Measurements from ENCODE around the gene COL26A1. TPM values are rescaled to one million over a fixed set of nuclear protein-coding genes. Genes with fewer than 3 reads are reported as not detected.

COL26A1 gene
- 1 to 10 TPM in 1 of 6 donors, under 1 TPM in 3, not detected in 2; 0.20 to 1.0 (median 0.30) TPM for total RNA-seq

DNA sequence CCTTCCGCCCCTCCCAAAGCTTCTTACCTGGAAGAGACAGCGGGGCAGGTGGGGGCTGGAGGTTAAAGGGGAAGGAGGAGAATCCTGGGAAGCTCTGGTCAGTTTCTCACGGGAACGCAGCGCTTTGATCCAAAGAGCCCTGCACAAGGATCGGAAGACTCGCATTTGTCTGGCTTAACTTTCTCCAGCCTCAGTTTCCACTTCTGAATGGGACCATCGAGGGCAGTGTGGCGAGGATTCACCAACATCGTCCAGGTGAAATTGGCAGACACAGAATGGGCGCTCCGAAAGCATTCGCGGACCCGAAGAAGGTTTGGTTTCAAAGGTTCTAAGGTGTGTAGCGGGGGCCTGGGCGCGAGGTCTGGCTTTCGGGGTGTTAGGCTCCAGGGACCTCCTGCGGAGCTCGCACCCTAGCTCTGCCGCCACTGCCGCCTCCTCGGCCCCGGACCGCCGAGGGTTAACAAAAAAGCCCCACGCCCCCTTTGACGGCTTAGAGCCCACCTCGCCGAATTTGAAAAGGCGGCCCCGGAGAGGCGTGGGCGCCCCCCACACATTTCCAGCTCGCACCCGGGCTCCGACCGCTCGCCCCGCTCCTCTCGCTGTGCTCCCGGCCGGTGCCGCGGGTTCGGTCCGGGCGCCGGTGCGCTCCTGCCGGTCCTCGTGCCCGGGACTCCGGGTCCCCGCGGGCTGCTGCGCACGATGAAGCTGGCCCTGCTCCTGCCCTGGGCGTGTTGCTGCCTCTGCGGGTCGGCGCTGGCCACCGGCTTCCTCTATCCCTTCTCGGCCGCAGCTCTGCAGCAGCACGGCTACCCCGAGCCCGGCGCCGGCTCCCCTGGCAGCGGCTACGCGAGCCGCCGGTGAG lies at the start of gene COL26A1:
Gene COL26A1, plus strand, starts transcription at position 542 of the 862 bp plus-strand sequence. Its CDS starts 158 bp downstream, at position 700.
- TF ChIP-seq CTCF (IDR thresholded peaks at IDR 0.05) = no peak
- TF ChIP-seq EP300 (IDR thresholded peaks at IDR 0.05) = no peak
- no peak for TF ChIP-seq POLR2AphosphoS5 (IDR thresholded peaks at IDR 0.05)
- TF ChIP-seq POLR2A (IDR thresholded peaks at IDR 0.05) = no peak
- DNase-seq = peak; percentile 25 to 87
- H3K4me1 ChIP-seq = peaks cover 13 to 21% (median 18%) of the 10 kb centered on the region in 4 donors
- H3K27ac ChIP-seq = no peak within 1 kb of the TSS
- H3K36me3 ChIP-seq = no peaks in the 10 kb centered on the region
- peak in 1 of 2 donors; percentile 77 for ATAC-seq (ENCODE audit: low FRiP score in 2 of 2)
- H3K9me3 ChIP-seq = no peaks in the 10 kb centered on the region
- H3K4me3 ChIP-seq = peak within 1 kb of the TSS; percentile 33 to 53 (median 44)
- WGBS, 2 donors = 21 to 28% methylated on average over 22 to 51 of the region's 76 CpGs
- peaks cover 0 to 17% (median 11%) of the 10 kb centered on the region in 4 donors for H3K27me3 ChIP-seq

DNA sequence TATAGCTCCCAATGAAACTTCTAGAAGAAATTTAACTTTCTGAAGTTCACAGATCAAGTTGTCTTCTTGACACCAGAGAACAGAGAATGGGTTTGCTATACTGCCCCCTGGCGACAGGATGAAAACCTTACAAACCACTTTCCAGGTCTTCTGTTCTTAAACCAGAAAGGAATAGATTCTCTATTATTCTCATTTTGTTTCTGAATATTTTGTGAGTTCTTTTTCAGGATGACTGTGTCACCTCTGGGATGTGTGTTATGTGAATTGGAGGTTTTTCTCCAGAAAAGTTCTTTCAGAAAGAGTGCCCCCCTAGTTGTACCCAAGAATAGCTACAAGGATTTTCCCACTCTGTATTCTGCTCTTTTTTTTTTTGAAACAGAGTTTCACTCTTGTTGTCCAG lies 47.3 kb upstream of the COL26A1 start:
- no peak for ATAC-seq (ENCODE audit: low FRiP score in 2 of 2)
- H3K27ac ChIP-seq = no peak overlapping the region
- H3K27me3 ChIP-seq = no peaks in the 10 kb centered on the region
- 4 to 6% methylated on average over 1 of the region's 1 CpG for WGBS, 2 donors
- no peak for TF ChIP-seq POLR2A (IDR thresholded peaks at IDR 0.05)
- TF ChIP-seq CTCF (IDR thresholded peaks at IDR 0.05) = peak in 4 of 6 experiments; percentile 31 to 42 (median 31)
- TF ChIP-seq EP300 (IDR thresholded peaks at IDR 0.05) = no peak
- DNase-seq = no peak
- peaks cover 0 to 4% (median under 1%) of the 10 kb centered on the region in 4 donors for H3K9me3 ChIP-seq
- H3K36me3 ChIP-seq = peaks cover 0 to 32% (median 14%) of the 10 kb centered on the region in 4 donors
- H3K4me1 ChIP-seq = no peaks in the 10 kb centered on the region
- H3K4me3 ChIP-seq = no peak overlapping the region

- ATAC-seq (ENCODE audit: low FRiP score in 2 of 2) (no peak), DNase-seq (no peak)
- TF ChIP-seq POLR2A (IDR thresholded peaks at IDR 0.05) = no peak
- TF ChIP-seq CTCF (IDR thresholded peaks at IDR 0.05) = no peak
- H3K27me3 ChIP-seq = no peaks in the 10 kb centered on the region
- H3K4me3 ChIP-seq = no peak overlapping the region
- no peaks in the 10 kb centered on the region for H3K9me3 ChIP-seq
- H3K4me1 ChIP-seq = peaks cover 9 to 16% (median 11%) of the 10 kb centered on the region in 4 donors
- peaks cover 0 to 32% (median 14%) of the 10 kb centered on the region in 4 donors for H3K36me3 ChIP-seq
- no peak overlapping the region for H3K27ac ChIP-seq
- WGBS, 2 donors = 71 to 81% methylated on average over 5 of the region's 5 CpGs
Observed at GRCh38 chr7:101319401-101319800, 43.3 kb upstream of the COL26A1 start.

DNA sequence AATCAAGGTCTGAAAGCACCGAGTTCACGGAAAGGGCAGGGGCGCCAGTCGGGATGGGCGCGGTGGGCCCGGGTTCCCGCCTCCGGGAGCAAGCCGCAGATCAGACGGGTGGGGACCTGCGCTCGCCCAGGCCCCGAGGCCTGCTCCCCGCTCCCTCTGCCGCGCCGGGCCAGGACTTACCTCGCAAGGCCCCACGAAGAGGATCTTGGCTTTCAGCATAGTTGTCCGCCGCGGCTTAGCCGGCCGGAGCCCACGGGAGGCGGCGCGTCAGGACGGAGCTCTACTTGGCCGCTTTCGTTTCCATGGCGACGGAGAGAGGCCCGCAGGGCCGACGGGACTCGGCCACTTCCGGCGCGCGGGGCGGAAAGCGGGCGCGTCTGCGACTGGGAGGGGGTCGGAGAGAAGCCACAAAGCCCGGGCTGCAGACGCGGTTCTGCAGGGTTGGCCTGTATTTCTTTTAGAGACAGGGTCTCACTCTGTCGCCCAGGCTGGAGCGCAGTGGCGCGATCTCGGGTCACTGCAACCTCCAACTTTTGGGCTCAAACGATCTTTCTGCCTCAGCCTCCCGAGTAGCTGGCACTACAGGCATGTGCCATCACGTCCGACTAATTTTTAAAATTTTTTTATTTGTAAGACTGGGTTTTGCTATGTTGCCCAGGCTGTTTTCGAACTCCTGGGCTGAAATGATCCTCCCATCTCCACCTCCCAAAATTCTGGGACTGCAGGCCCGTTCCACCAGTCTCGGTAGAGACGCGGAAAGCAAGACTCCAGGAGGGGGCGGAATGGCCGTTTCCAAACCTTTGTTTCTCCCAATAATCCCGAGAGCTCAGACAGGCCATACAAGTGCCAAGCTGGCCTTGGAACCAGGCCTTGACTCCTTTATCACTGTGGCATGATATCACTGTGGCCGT lies 40.9 kb upstream of the COL26A1 start, which contains the start of gene IFT22:
Gene IFT22, minus strand, starts transcription at position 322 of the 911 bp plus-strand sequence. Its CDS starts 103 bp downstream, at position 219.
- peaks cover 9 to 16% (median 11%) of the 10 kb centered on the region in 4 donors for H3K4me1 ChIP-seq
- H3K27me3 ChIP-seq = no peaks in the 10 kb centered on the region
- peak within 1 kb of the TSS; percentile 68 to 85 (median 72) for H3K27ac ChIP-seq
- peak; percentile 95 to 99 for ATAC-seq (ENCODE audit: low FRiP score in 2 of 2)
- H3K36me3 ChIP-seq = peaks cover 0 to 17% (median 4%) of the 10 kb centered on the region in 4 donors
- peak; percentile 95 to 97 for DNase-seq
- TF ChIP-seq EP300 (IDR thresholded peaks at IDR 0.05) (no peak), CTCF (IDR thresholded peaks at IDR 0.05) (peak in 2 of 6 experiments; percentile 5 to 14), POLR2A (IDR thresholded peaks at IDR 0.05) (peak in 1 of 4 donors; percentile 61), POLR2AphosphoS5 (IDR thresholded peaks at IDR 0.05) (peak; percentile 35 to 45)
- peak within 1 kb of the TSS; percentile 69 to 97 (median 77) for H3K4me3 ChIP-seq
- 4 to 5% methylated on average over 16 to 22 of the region's 69 CpGs for WGBS, 2 donors
- H3K9me3 ChIP-seq = no peaks in the 10 kb centered on the region
